IMR-90 (cell line): Measurements from ENCODE around the gene CNDP2. TPM values are rescaled to one million over a fixed set of nuclear protein-coding genes. Genes with fewer than 3 reads are reported as not detected.

Source experiments
- ATAC-seq: fragments of 200-7000 bp; cut with Tn5 transposase; 2 replicates; pipeline ENCODE4 v1.9.1; 2020; ENCODE audit warnings: low read depth, mild to moderate bottlenecking, moderate library complexity
- BruUV-seq: library from RNA; stranded (reverse); fragments of 400-500 nt; replicated peaks from 2 replicates; lab custom pipeline; 2021; lab: Mats Ljungman, UMichigan
- CTCF ChIA-PET: fragments of 300-600 bp; formaldehyde crosslinking; extraction: SDS; loops from one replicate; lab custom pipeline; 2021; ENCODE audit warnings: antibody characterized with exemption; lab: Yijun Ruan, JAX
- POLR2A ChIA-PET: fragments of 300-600 bp; sonication (Branson Sonifier 250); formaldehyde crosslinking; loops from one replicate; lab custom pipeline; 2022; ENCODE audit warnings: antibody characterized with exemption; ENCODE audit not compliant: unreplicated experiment; lab: Charles Lee
- DNase-seq: peaks from one replicate; pipeline ENCODE4 v3.0.0; 2013
- H2AFZ ChIP-seq: replicated peaks from 2 replicates; pipeline ENCODE3; 2013; ENCODE audit warnings: low read length, mild to moderate bottlenecking; ENCODE audit not compliant: poor library complexity
- H2AK5ac ChIP-seq: 2 replicates; pipeline ENCODE4 v1.6.1; 2013; ENCODE audit warnings: low read depth, low read length, inconsistent platforms
- H2AK9ac ChIP-seq: replicated peaks from 2 replicates; pipeline ENCODE3; 2013; ENCODE audit warnings: mild to moderate bottlenecking, low read depth, low read length, moderate library complexity; ENCODE audit not compliant: poor library complexity
- H2BK120ac ChIP-seq: 2 replicates; pipeline ENCODE4 v1.6.1; 2013; ENCODE audit warnings: low read depth, low read length, inconsistent platforms
- H2BK15ac ChIP-seq: 3 replicates; pipeline ENCODE4 v1.6.1; 2013; ENCODE audit warnings: low read depth, low read length, inconsistent platforms
- H2BK20ac ChIP-seq: 2 replicates; pipeline ENCODE4 v1.6.1; 2013; ENCODE audit warnings: low read depth, mild to moderate bottlenecking, inconsistent platforms, low read length, moderate library complexity
- H2BK5ac ChIP-seq: 2 replicates; pipeline ENCODE4 v1.6.1; 2013; ENCODE audit warnings: mild to moderate bottlenecking, low read depth, low read length, inconsistent platforms; ENCODE audit not compliant: poor library complexity, severe bottlenecking
- H3K14ac ChIP-seq: replicated peaks from 2 replicates; pipeline ENCODE4 v1.6.1; 2013; ENCODE audit warnings: low read depth, low read length, inconsistent platforms
- H3K18ac ChIP-seq: 2 replicates; pipeline ENCODE4 v1.6.1; 2013; ENCODE audit warnings: low read depth, low read length, control low read depth
- H3K23ac ChIP-seq: 2 replicates; pipeline ENCODE4 v1.6.1; 2013; ENCODE audit warnings: low read depth, low read length, inconsistent platforms
- H3K27ac ChIP-seq: 2 replicates; pipeline ENCODE4 v1.5.1; 2013; ENCODE audit warnings: mild to moderate bottlenecking, control low read depth, low read length; ENCODE audit not compliant: insufficient read depth
- H3K27me3 ChIP-seq: 2 replicates; pipeline ENCODE4 v1.6.1; 2013; ENCODE audit warnings: low read length; ENCODE audit not compliant: control insufficient read depth, insufficient read depth
- H3K36me3 ChIP-seq: 2 replicates; pipeline ENCODE4 v1.6.1; 2013; ENCODE audit warnings: low read length, mixed read lengths; ENCODE audit not compliant: control insufficient read depth, insufficient read depth
- H3K4ac ChIP-seq: 2 replicates; pipeline ENCODE4 v1.6.1; 2013; ENCODE audit warnings: low read depth, low read length, inconsistent platforms
- H3K4me1 ChIP-seq: 2 replicates; pipeline ENCODE4 v1.6.1; 2013; ENCODE audit warnings: low read length, mixed read lengths; ENCODE audit not compliant: control insufficient read depth, insufficient read depth
- H3K4me2 ChIP-seq: 2 replicates; pipeline ENCODE4 v1.6.1; 2013; ENCODE audit warnings: low read depth, mild to moderate bottlenecking, control low read depth, low read length, moderate library complexity
- H3K4me3 ChIP-seq: 2 replicates; pipeline ENCODE4 v1.5.1; 2013; ENCODE audit warnings: low read depth, mild to moderate bottlenecking, control low read depth, low read length, moderate library complexity; ENCODE audit not compliant: insufficient read depth
- H3K56ac ChIP-seq: 2 replicates; pipeline ENCODE4 v1.6.1; 2013; ENCODE audit warnings: low read length, inconsistent platforms; ENCODE audit not compliant: insufficient read depth; ENCODE audit errors: extremely low read depth
- H3K79me1 ChIP-seq, 2 experiments: 2 replicates each; pipeline ENCODE4 v1.6.1; 2013; ENCODE audit warnings: low read length in 2 of 2, inconsistent platforms in 1 of 2, low read depth in 1 of 2
- H3K9ac ChIP-seq: 2 replicates; pipeline ENCODE4 v1.6.1; 2013; ENCODE audit warnings: low read depth, low read length, control low read depth
- H3K9me1 ChIP-seq: 2 replicates; pipeline ENCODE4 v1.6.1; 2013; ENCODE audit warnings: low read length, inconsistent platforms; ENCODE audit not compliant: insufficient read depth
- H3K9me3 ChIP-seq: 2 replicates; pipeline ENCODE4 v1.6.1; 2013; ENCODE audit warnings: low read length; ENCODE audit not compliant: control insufficient read depth, insufficient read depth
- H4K20me1 ChIP-seq: 2 replicates; pipeline ENCODE4 v1.6.1; 2013; ENCODE audit warnings: low read length, inconsistent platforms; ENCODE audit not compliant: insufficient read depth
- H4K5ac ChIP-seq: 2 replicates; pipeline ENCODE4 v1.6.1; 2013; ENCODE audit warnings: mild to moderate bottlenecking, low read depth, low read length, control low read depth
- H4K8ac ChIP-seq, 2 experiments: 2 replicates each; pipeline ENCODE4 v1.6.1; 2013; ENCODE audit warnings: low read depth in 2 of 2, low read length in 2 of 2, control low read depth in 1 of 2, inconsistent platforms in 1 of 2
- H4K91ac ChIP-seq: 2 replicates; pipeline ENCODE4 v1.6.1; 2013; ENCODE audit warnings: low read depth, low read length, inconsistent platforms; ENCODE audit not compliant: insufficient read depth
- BHLHE40 ChIP-seq: fragments of 150-350 bp; IDR thresholded peaks from 2 replicates; pipeline ENCODE4 v1.6.1; 2016; ENCODE audit warnings: mild to moderate bottlenecking, low read depth, low read length
- CEBPB ChIP-seq: IDR thresholded peaks from 2 replicates; pipeline ENCODE4 v1.6.1; 2012; ENCODE audit warnings: low read depth, low read length, improper control_type of control experiment
- CHD1 ChIP-seq: IDR thresholded peaks from 2 replicates; pipeline ENCODE4 v1.6.1; 2012; ENCODE audit warnings: low read depth, low read length, improper control_type of control experiment
- CTCF ChIP-seq: conservative IDR thresholded peaks from 2 replicates; pipeline ENCODE4 v1.5.1; 2012; ENCODE audit warnings: mild to moderate bottlenecking, low read depth, low read length, improper control_type of control experiment
- FOS ChIP-seq: fragments of 150-350 bp; IDR thresholded peaks from 2 replicates; pipeline ENCODE4 v1.6.1; 2016; ENCODE audit warnings: low read depth, low read length
- MAFK ChIP-seq: IDR thresholded peaks from 2 replicates; pipeline ENCODE4 v1.6.1; 2012; ENCODE audit warnings: low read depth, low read length, improper control_type of control experiment
- MAZ ChIP-seq: IDR thresholded peaks from 2 replicates; pipeline ENCODE4 v1.6.1; 2012; ENCODE audit warnings: low read depth, mild to moderate bottlenecking, low read length, improper control_type of control experiment, moderate library complexity, borderline replicate concordance
- MXI1 ChIP-seq: IDR thresholded peaks from 2 replicates; pipeline ENCODE4 v1.6.1; 2012; ENCODE audit warnings: low read depth, mild to moderate bottlenecking, low read length, moderate library complexity, borderline replicate concordance
- NFE2L2 ChIP-seq: fragments of 150-350 bp; IDR thresholded peaks from 2 replicates; pipeline ENCODE4 v1.6.1; 2016; ENCODE audit warnings: low read depth, mild to moderate bottlenecking, low read length
- POLR2A ChIP-seq: IDR thresholded peaks from 2 replicates; pipeline ENCODE4 v1.6.1; 2012; ENCODE audit warnings: mild to moderate bottlenecking, low read depth, low read length
- RAD21 ChIP-seq: IDR thresholded peaks from 2 replicates; pipeline ENCODE4 v1.6.1; 2012; ENCODE audit warnings: low read length, improper control_type of control experiment
- RCOR1 ChIP-seq: IDR thresholded peaks from 2 replicates; pipeline ENCODE4 v1.6.1; 2012; ENCODE audit warnings: mild to moderate bottlenecking, low read length, improper control_type of control experiment; ENCODE audit not compliant: insufficient replicate concordance
- RFX5 ChIP-seq: IDR thresholded peaks from 2 replicates; pipeline ENCODE4 v1.8.0; 2012; ENCODE audit warnings: low read depth, mild to moderate bottlenecking, low read length, moderate library complexity
- SMC3 ChIP-seq: fragments of 150-350 bp; IDR thresholded peaks from 2 replicates; pipeline ENCODE4 v1.6.1; 2016; ENCODE audit warnings: low read depth, mild to moderate bottlenecking, antibody characterized with exemption, low read length, moderate library complexity
- USF2 ChIP-seq: fragments of 150-350 bp; IDR thresholded peaks from 2 replicates; pipeline ENCODE4 v1.6.1; 2017; ENCODE audit warnings: mild to moderate bottlenecking, antibody characterized with exemption, low read length, low read depth
- WGBS, 2 experiments: methylation state at CpG; one replicate each; pipeline versions ENCODE4 v1.1.5 to v1.1.7; 2013; ENCODE audit warnings: missing lambda C conversion rate in 2 of 2; ENCODE audit not compliant: insufficient read length in 1 of 2; ENCODE audit errors: extremely low coverage in 2 of 2; 5-methylcytosine and 5-hydroxymethylcytosine counted together
- dilution Hi-C: fragments of 300-500 bp; cut with HindIII; formaldehyde crosslinking; loops from one replicate; pipeline ENCODE4 v1.14.3; 2018; ENCODE audit warnings: low sequenced_read_pairs; ENCODE audit not compliant: unreplicated experiment
- in situ Hi-C: fragments of 300-500 bp; cut with MboI; formaldehyde crosslinking; loops from 3 replicates; pipeline ENCODE4 v1.14.3; 2019; ENCODE audit warnings: low sequenced_read_pairs, inconsistent platforms, mixed read lengths
- intact Hi-C: fragments of 100-400 bp; cut with micrococcal nuclease; formaldehyde crosslinking; loops from 2 replicates; pipeline ENCODE4 v1.10.0; 2022
- polyA plus RNA-seq, 3 experiments: library from polyadenylated mRNA; depleted of rRNA; stranded (reverse); fragments of >200 nt; gene quantifications; 2 replicates each; pipeline ENCODE4 v1.2.3, GENCODE V29; 2012; ENCODE audit warnings: low replicate concordance in 1 of 3
- total RNA-seq: library from RNA; depleted of rRNA; stranded (reverse); fragments of >200 nt; gene quantifications from 2 replicates; pipeline ENCODE4 v1.2.3, GENCODE V29; 2012
- TF ChIP-seq, protein P1 (sequence below): fragments of 150-350 bp; IDR thresholded peaks from 2 replicates; pipeline ENCODE4 v1.6.1; 2016; ENCODE audit warnings: low read depth, mild to moderate bottlenecking, low read length, moderate library complexity, borderline replicate concordance

CNDP2 gene
- total and polyA plus RNA-seq, 2 of the 4 experiments (the other 2 are of a cell fraction) = 52.0 to 67.9 TPM

DNA sequence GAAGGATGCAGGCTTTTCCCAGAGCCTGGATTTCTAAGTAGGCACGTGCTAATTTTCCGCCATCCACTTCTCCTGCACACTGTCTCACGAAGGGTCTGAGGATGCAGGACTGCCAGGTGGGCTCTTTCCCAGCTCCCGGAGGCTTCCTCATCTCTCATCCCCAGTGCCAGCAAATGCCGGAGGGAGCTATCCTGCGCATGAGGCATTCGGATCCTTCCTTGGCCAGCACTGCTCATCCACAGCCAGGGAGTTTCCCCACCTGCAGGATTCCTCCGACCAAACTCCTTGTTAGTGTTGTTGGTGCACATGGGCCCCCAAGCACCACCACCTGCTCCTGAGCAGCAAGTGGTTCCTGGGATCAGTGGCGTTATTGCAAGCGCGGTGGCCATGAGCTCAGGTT lies 43.1 kb downstream of the CNDP2 start:
- dilution Hi-C loops = no loop called here
- intact Hi-C loops = no loop called here
- CTCF ChIA-PET = interaction anchor here (0.6 to 0.9 kb wide), 3 partner anchors 13 to 55 kb away, joined by 3 to 6 read pairs (median 3); no protein-coding TSS in a partner anchor

More for the DNA sequence above, 43.1 kb downstream of the CNDP2 start:
- POLR2A ChIA-PET = no interaction called here
- Histone ChIP-seq H4K20me1 (no peaks in the 10 kb centered on the region), H3K56ac (no peak overlapping the region), H3K79me1 (no peaks in the 10 kb centered on the region), H2BK15ac (no peak overlapping the region), H4K5ac (no peak overlapping the region), H3K9me1 (peaks cover 7% of the 10 kb centered on the region; the same call in 1 of the 2 replicates), H3K4ac (no peak overlapping the region), H3K4me3 (no peak overlapping the region), H3K27me3 (peaks cover 17% of the 10 kb centered on the region), H2BK5ac (no peak overlapping the region), H3K4me2 (no peak overlapping the region), H3K9ac (no peak overlapping the region), H3K18ac (no peak overlapping the region), H3K14ac (no peak overlapping the region), H3K36me3 (no peaks in the 10 kb centered on the region), H2AK5ac (no peak overlapping the region), H3K9me3 (no peaks in the 10 kb centered on the region), H3K23ac (no peak overlapping the region), H2AFZ (no peak overlapping the region), H3K27ac (no peak overlapping the region), H2AK9ac (no peak overlapping the region), H2BK20ac (no peak overlapping the region), H2BK120ac (no peak overlapping the region), H4K91ac (no peak overlapping the region), H4K8ac (no peak overlapping the region), H3K4me1 (peaks cover 10% of the 10 kb centered on the region; the same call in 1 of the 2 replicates)
- no peak for DNase-seq
- no peak for ATAC-seq
- BruUV-seq = no TSS peak
- WGBS, 2 experiments = 100% methylated on average over 4 of the region's 11 CpGs; no CpG with 5 or more reads in 1 of the 2 experiments
- TF ChIP-seq MAFK = no peak
- no peak for TF ChIP-seq RCOR1
- no peak for TF ChIP-seq MAZ
- no peak for TF ChIP-seq USF2
- TF ChIP-seq, protein P1, sequence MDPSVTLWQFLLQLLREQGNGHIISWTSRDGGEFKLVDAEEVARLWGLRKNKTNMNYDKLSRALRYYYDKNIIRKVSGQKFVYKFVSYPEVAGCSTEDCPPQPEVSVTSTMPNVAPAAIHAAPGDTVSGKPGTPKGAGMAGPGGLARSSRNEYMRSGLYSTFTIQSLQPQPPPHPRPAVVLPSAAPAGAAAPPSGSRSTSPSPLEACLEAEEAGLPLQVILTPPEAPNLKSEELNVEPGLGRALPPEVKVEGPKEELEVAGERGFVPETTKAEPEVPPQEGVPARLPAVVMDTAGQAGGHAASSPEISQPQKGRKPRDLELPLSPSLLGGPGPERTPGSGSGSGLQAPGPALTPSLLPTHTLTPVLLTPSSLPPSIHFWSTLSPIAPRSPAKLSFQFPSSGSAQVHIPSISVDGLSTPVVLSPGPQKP = no peak
- TF ChIP-seq FOS = no peak
- no peak for TF ChIP-seq POLR2A
- TF ChIP-seq CTCF = no peak
- TF ChIP-seq CHD1 = no peak
- TF ChIP-seq MXI1 = no peak
- no peak for TF ChIP-seq BHLHE40
- no peak for TF ChIP-seq RFX5
- TF ChIP-seq NFE2L2 = no peak
- no peak for TF ChIP-seq RAD21
- TF ChIP-seq SMC3 = no peak
- TF ChIP-seq CEBPB = no peak
- in situ Hi-C loops = no loop called here
